ENCODE results near the gene KAZALD1.
A peak's percentile ranks its signal among the peaks of the same experiment; 100 is the strongest.
"Not testable (repeated sequence)": the region's sequence is repeated elsewhere in the genome, so short reads cannot be mapped to it uniquely, and the experiment has no call there.

GRCh38 chr10:101034404-101034803 is 27.4 kb upstream of the KAZALD1 start:
- TF ChIP-seq, protein P1, sequence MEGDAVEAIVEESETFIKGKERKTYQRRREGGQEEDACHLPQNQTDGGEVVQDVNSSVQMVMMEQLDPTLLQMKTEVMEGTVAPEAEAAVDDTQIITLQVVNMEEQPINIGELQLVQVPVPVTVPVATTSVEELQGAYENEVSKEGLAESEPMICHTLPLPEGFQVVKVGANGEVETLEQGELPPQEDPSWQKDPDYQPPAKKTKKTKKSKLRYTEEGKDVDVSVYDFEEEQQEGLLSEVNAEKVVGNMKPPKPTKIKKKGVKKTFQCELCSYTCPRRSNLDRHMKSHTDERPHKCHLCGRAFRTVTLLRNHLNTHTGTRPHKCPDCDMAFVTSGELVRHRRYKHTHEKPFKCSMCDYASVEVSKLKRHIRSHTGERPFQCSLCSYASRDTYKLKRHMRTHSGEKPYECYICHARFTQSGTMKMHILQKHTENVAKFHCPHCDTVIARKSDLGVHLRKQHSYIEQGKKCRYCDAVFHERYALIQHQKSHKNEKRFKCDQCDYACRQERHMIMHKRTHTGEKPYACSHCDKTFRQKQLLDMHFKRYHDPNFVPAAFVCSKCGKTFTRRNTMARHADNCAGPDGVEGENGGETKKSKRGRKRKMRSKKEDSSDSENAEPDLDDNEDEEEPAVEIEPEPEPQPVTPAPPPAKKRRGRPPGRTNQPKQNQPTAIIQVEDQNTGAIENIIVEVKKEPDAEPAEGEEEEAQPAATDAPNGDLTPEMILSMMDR (IDR thresholded peaks at IDR 0.05): not testable (repeated sequence)
- TF ChIP-seq POLR2A (IDR thresholded peaks at IDR 0.05): peak in 1 of 2 donors; percentile 51
